Sciatic nerve (tissue), 2 donors: ENCODE results near the gene NISCH. TPM values are rescaled to one million over a fixed set of nuclear protein-coding genes. Genes with fewer than 3 reads are reported as not detected.

Experiments
- ATAC-seq: fragments of 200-7000 bp; cut with Tn5 transposase; one replicate; pipeline ENCODE4 v1.9.1; 2020; ENCODE audit warnings: mild to moderate bottlenecking, moderate library complexity
- DNase-seq: peaks from one replicate; pipeline ENCODE4 v3.0.0-alpha.2; 2020; ENCODE audit warnings: low spot score
- intact Hi-C: fragments of 100-400 bp; cut with DNase I; formaldehyde crosslinking; loops from one replicate; pipeline ENCODE4 v1.14.2; 2022
- total RNA-seq: library from RNA; stranded (reverse); fragmentation: NEBNext Ultra II Directional; extraction: Animal tissue kit (Norgen Biotek cat#: 25700); gene quantifications from one replicate; pipeline ENCODE4 v1.2.1, GENCODE V29; 2021
- donor health status: DM: no; HTN: no; CAD: no.
- donor health status: DM: no; HTN: no; CAD: no.

The NISCH gene
- total RNA-seq, 1 donor from 2014 or later, result 163 TPM

DNA sequence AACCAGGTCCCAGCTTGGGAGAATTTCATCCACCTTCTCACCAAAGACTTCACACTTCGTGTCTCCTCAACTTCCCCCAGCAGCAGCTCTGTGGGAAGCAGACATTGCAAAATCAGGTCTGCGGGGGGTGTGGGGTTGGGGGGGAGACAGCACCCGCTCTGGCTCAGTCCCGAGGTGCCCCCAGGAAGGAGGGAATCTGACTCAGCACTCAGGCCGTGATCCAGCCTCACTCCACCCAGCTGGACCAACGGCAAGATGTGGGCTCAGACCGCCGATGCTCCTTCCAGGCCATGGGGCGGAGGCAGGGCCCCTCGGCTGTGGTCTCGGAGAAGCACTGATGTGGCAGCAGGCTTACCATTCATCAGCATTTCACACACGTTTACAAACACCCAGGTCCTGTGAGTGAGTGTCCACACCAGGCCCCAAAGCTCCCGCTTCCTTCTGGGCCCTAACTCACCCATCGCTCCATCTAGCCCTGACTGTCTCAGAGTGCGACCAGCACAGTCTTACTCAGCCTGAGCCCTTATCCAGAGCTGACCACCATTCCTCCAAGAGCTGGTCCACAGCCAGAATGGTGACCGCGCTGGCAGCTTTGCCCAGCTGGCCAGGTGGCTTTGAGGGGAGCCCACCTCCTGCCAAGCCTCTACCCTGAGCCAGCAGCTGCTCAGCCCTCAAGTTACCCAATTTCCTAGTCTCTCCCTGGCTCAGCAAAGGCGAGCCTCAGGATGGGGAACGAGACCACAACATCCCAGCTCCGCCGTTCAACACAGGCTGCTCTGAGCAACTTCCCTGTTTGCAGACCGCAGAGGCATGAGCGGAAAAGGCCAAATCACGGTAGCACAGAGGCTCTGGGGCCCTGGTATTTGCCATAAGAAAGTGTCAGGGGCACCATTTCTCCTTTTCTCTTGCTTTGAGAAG, 43.0 kb downstream of the NISCH start:
- DNase-seq, result peak; percentile 75
- peak; percentile 65 for ATAC-seq
- intact Hi-C loops, result no loop called here

DNA sequence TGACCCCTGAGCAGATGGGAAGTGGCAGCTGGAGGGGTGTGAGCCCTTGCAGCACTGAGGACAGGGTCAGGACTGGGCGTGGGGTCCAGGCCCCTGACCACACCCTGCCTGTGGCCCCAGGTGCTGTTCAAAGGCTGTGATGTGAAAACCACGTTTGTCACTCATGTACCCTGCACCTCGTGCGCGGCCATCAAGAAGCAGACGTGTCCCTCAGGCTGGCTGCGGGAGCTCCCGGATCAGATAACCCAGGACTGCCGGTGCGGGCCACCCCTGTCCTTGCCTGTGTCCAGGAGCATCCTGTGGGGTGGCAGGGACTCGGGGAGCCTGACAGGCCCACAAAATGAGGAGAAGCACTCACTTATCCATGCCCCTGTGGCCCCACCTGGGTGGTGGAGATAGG, 45.6 kb downstream of the NISCH start:
- intact Hi-C loops, result no loop called here
- DNase-seq, result no peak
- ATAC-seq, result no peak

DNA sequence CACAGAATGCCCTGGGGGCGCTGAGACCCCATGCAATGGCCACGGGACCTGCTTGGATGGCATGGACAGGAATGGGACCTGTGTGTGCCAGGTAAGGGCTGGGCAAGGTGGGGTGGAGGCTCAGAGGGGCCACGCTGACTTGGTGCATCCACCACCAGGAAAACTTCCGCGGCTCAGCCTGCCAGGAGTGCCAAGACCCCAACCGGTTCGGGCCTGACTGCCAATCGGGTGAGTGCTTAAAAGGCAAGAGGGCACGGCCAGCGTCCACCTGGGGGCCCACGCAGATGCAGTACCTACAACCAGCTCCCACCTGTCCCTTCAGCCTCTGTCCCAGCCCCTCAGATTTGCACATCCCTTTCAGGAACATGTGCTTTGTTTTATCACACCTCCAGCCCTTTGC, 46.6 kb downstream of the NISCH start:
- intact Hi-C loops, result no loop called here
- DNase-seq, result no peak
- ATAC-seq, result no peak

DNA sequence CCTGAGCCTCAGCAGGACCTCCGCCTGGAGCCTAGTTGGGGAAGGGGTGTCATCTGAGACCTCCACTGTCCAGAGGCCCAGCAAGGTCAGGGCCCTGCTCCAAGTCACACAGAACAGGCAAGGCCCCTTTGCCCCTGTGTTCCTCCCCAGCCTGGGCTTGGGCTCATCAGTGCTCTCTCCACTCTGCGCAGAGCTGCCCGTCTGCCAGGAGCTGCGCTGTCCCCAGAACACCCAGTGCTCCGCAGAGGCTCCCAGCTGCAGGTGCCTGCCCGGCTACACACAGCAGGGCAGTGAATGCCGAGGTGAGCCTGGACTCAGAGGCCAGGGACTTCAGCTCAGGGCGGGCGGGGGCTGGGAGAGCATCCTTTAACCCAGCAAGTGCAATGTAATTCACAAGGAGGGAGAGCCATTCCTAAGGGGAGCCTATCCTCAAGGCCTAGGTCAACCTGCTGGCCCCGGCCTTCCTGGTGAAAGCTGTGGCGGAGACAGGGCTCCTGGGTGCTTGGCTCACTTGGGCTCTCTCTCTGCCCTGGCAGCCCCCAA, 47.5 kb downstream of the NISCH start:
- no peak for DNase-seq
- intact Hi-C loops, result no loop called here

DNA sequence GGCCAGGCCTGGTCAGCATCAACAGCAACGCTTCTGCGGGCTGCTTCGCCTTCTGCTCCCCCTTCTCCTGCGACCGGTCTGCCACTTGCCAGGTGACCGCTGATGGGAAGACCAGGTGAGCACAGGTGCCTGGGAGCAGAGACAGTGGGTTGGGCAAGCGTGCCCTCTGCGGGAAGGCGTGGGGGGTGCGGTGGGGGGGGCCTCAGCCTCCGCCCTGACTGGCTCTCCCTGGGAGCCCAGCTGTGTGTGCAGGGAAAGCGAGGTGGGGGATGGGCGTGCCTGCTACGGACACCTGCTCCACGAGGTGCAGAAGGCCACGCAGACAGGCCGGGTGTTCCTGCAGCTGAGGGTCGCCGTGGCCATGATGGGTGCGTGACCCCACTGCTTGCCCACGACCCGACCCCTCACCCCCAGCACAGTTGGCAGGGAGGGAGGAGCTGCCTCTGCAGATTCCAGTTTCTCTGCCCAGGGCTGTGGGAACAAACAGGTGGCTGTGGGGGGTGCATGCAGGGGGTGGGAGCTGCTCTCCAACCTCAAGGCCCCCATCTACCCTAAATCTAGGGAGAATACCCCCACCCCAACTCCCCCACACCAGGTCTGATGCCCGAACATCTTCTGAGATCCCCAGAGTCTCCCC, 48.5 kb downstream of the NISCH start:
- no peak for DNase-seq
- intact Hi-C loops, result no loop called here
- ATAC-seq, result no peak

More for the DNA sequence above, 47.5 kb downstream of the NISCH start:
- no peak for ATAC-seq

GRCh38 chr3:52504977-52505376, 49.6 kb downstream of the NISCH start:
- DNase-seq (no peak), ATAC-seq (no peak)
- intact Hi-C loops, result no loop called here

DNA sequence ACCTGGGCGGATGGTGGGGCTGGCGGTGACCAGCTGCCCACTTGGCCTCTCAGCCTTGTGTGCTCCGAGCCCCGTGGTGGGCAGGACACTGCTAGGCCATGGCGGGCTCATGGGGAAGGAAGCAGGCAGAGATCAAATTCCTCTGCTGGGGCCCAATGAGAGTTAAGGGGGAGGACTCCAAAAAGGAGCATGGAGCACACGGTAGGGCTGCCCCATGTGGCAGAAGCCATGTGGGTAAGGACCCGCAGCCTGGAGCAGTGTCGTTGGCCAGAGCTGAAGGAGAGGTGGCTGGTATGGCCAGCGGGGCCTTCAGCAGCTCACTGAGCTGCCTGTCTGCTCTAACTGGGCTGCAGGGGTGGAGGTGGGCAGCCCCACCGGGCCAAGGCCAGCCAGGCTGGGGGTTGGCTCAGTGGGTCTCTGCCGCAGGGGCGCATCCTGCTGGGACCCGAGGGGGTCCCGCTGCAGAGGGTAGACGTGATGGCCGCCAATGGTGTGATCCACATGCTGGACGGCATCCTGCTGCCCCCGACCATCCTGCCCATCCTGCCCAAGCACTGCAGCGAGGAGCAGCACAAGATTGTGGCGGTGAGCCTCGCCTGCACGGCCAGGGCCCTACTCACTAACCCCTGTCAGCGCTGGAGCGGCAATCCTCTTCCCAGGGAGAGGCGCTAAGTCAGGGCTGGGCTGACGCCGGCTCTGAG, 51.0 kb downstream of the NISCH start:
- intact Hi-C loops, result no loop called here
- DNase-seq (no peak), ATAC-seq (no peak)

- intact Hi-C loops, result no loop called here
- no peak for ATAC-seq
- no peak for DNase-seq
Measured at GRCh38 chr3:52507359-52507758, 52.0 kb downstream of the NISCH start.

GRCh38 chr3:52509753-52510328, 54.4 kb downstream of the NISCH start:
- no peak for ATAC-seq

DNA sequence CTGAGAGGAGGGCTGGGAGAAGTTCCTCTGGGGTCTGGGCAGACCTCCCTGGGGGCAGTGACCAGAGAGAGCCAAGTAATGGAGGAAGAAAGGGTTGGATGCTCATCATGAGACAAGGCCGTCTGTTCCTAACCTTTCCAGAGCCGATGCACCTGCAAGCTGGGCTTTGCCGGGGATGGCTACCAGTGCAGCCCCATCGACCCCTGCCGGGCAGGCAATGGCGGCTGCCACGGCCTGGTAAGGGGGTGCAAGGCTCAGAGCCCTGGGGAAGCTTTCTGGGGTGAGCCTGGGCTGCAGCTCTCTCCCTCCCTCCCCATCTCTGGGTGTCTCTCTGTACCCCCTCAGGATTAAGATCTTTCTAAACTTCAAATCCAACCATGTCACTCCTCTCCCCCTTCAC, 56.1 kb downstream of the NISCH start:
- intact Hi-C loops, result no loop called here
- ATAC-seq, result no peak
- no peak for DNase-seq

More at GRCh38 chr3:52509753-52510328, 54.4 kb downstream of the NISCH start:
- intact Hi-C loops, result no loop called here
- no peak for DNase-seq

- intact Hi-C loops, result no loop called here
- ATAC-seq, result no peak
- no peak for DNase-seq
Measured at GRCh38 chr3:52512105-52512504, 56.7 kb downstream of the NISCH start.

DNA sequence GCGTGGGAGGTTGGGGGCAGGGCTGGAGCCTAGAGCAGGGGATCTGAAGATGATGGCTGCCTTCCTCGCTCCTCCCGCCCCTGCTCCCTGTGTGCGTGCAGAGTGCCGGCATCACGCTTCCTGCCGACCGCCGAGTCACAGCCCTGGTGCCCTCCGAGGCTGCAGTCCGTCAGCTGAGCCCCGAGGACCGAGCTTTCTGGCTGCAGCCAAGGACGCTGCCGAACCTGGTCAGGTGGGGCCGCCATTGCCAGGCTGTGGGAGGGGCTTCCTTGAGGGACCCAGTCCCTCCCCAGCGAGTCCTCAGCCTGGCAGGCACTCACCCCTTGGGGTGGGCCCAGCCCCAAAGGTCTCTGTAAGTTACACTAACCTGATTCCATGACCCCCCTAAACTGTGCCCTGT, 57.3 kb downstream of the NISCH start:
- intact Hi-C loops, result no loop called here
- no peak for ATAC-seq
- no peak for DNase-seq

DNA sequence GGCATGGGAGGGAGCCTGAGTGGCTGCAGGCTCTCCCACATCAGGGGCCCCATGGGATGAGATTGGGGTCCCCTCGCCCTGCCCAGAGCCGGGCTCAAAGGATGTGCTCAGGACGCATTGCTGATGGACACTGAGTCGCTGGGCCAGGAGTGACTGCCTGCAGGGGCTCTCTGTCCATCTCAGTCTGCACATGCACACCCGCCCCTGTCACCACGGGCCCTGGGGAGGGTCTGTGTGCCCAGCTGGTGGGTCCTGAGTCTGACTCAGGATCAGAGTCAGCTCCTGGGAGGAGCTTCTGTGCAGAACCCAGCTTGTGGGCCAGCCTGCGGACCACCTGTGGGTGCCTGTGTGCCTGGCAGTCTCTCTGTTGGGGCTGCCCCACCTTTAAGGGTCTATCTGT, 57.9 kb downstream of the NISCH start:
- no peak for ATAC-seq
- no peak for DNase-seq
- intact Hi-C loops, result no loop called here

DNA sequence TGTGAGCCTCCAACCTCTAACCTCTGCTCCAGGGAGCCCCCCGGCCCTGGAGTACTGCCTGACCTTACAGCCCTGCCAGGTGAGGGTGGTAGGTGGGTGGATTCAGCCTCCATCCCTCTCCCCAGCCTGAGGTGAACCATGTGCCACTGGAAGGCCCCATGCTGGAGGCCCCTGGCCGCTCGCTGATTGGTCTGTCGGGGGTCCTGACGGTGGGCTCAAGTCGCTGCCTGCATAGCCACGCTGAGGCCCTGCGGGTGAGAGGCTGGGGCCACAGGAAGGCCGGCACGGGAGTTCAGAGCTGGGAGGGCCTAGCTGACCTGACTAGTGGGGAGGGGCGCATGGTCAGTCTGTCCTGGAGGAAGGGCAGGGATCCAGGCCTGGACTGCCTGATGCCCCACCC, 59.2 kb downstream of the NISCH start:
- intact Hi-C loops, result no loop called here
- ATAC-seq (no peak), DNase-seq (no peak)

DNA sequence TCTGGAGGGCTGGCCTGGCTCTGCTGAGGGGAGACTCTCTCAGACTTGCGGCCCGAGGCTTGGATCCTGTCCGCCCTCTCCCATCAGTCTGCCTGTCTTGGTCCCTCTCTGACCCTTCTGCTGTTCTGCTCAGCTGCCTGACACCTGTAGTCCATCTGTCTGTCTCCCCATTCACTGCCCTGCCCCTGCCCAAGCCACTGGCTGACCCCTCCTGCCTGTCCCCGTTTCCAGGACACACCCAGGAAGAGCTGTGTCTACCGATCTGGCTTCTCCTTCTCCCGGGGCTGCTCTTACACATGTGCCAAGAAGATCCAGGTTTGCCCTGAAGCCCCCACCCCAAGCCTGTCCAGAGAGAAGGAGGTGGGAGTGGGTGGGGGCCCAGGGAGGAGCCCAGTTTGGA, 59.8 kb downstream of the NISCH start:
- intact Hi-C loops, result no loop called here
- DNase-seq, result no peak
- ATAC-seq, result no peak

GRCh38 chr3:52516509-52517195, 61.2 kb downstream of the NISCH start:
- no peak for DNase-seq
- no peak for ATAC-seq
- intact Hi-C loops, result no loop called here

- intact Hi-C loops, result no loop called here
- no peak for ATAC-seq
- no peak for DNase-seq
Measured at GRCh38 chr3:52517796-52518722, 62.7 kb downstream of the NISCH start.
